Measurements from ENCODE around the gene HOXA5. TPM values are rescaled to one million over a fixed set of nuclear protein-coding genes. Genes with fewer than 3 reads are reported as not detected.

HOXA5 gene
- total RNA-seq, 3 donors from 2014 or later = 16.1 to 26.6 (median 23.8) TPM

DNA sequence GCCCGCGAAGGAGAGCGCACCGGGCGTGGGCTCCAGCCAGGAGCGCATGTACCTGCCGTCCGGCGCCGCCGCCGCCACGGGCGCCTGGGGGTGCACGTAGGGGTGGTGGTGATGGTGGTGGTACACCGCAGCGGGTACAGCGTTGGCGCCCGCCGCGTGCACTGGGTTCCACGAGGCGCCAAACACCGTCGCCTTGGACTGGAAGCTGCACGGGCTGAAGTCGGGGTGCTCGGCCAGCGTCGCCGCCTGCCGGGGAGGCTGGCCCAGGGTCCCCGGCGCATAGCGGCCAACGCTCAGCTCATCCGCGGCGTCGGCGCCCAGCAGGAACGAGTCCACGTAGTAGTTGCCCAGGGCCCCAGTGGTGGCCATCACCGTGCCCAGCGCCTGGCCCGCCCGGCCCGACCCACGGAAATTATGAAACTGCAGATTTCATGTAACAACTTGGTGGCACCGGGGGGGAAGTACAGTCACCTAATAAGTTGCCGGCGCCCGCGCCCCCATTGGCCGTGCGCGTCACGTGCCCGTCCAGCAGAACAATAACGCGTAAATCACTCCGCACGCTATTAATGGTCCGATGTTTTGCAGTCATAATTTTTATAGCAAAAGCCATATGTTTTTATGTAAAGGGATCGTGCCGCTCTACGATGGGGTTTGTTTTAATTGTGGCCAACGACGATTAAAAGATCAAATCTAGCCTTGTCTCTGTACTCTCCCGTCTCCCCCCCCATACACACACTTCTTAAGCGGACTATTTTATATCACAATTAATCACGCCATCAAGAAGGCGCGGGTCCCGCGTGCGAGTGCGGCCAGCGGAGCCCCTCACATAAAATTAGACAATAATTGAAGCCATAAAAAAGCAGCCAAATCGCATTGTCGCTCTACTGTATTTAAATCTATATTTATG, 21.9 kb upstream of the HOXA5 start, which contains the start of gene HOXA9:
Gene HOXA9, minus strand, starts transcription at position 449 of the 907 bp plus-strand sequence. Its CDS starts 80 bp downstream, at position 369.
- TF ChIP-seq, protein P1, sequence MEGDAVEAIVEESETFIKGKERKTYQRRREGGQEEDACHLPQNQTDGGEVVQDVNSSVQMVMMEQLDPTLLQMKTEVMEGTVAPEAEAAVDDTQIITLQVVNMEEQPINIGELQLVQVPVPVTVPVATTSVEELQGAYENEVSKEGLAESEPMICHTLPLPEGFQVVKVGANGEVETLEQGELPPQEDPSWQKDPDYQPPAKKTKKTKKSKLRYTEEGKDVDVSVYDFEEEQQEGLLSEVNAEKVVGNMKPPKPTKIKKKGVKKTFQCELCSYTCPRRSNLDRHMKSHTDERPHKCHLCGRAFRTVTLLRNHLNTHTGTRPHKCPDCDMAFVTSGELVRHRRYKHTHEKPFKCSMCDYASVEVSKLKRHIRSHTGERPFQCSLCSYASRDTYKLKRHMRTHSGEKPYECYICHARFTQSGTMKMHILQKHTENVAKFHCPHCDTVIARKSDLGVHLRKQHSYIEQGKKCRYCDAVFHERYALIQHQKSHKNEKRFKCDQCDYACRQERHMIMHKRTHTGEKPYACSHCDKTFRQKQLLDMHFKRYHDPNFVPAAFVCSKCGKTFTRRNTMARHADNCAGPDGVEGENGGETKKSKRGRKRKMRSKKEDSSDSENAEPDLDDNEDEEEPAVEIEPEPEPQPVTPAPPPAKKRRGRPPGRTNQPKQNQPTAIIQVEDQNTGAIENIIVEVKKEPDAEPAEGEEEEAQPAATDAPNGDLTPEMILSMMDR (IDR thresholded peaks at IDR 0.05) = no peak
- no peaks in the 10 kb centered on the region for H3K9me3 ChIP-seq
- H3K36me3 ChIP-seq (ENCODE audit: low read depth) = no peaks in the 10 kb centered on the region
- intact Hi-C loops (cut with DNase I, micrococcal nuclease) = loop anchor here (5.0 to 10.0 kb wide), 2 partner anchors 1301 to 1308 kb away; no protein-coding TSS in a partner anchor
- ATAC-seq = peak; percentile 26
- peak within 1 kb of the TSS; percentile 48 for H3K4me3 ChIP-seq
- peak; percentile 88 to 93 (median 88) for DNase-seq
- H3K4me1 ChIP-seq (ENCODE audit: low read depth) = peaks cover 10% of the 10 kb centered on the region

DNA sequence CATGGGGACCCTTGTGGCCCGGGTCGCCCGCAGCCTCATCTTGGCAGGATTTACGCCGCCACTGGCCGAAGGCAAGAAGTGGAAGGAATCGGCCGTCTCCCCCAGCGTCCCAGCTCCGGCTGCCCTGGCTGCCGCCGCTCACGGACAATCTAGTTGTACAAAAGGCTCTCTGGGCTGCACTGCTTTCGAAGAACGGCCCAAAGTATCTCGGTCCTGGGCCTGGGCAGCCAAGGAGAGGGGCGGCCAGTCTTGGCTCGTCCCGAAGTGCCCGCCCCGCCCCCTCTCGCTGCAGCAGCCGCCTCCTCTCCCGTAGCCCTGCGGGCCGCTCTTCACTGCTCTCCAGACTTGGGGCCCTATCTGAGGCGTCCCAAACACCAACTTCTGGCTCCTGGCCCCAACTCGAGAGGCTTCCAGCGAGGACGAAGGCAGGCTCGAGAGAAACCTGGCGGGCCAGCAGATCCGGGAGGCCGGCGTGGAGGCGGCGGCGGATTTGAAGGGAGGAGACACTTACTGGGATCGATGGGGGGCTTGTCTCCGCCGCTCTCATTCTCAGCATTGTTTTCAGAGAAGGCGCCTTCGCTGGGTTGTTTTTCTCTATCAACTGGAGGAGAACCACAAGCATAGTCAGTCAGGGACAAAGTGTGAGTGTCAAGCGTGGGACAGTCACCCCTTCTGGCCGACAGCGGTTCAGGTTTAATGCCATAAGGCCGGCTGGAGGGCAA, 21.0 kb upstream of the HOXA5 start:
- TF ChIP-seq, protein P1 (IDR thresholded peaks at IDR 0.05) = no peak
- no peaks in the 10 kb centered on the region for H3K36me3 ChIP-seq (ENCODE audit: low read depth)
- H3K9me3 ChIP-seq = no peaks in the 10 kb centered on the region
- H3K4me3 ChIP-seq = peak overlapping the region; percentile 48
- peaks cover 10% of the 10 kb centered on the region for H3K4me1 ChIP-seq (ENCODE audit: low read depth)
- intact Hi-C loops (cut with DNase I, micrococcal nuclease) = loop anchor here (5.0 to 10.0 kb wide), 3 partner anchors 797 to 1307 kb away; no protein-coding TSS in a partner anchor
- peak in 2 of 3 donors; percentile 66 to 76 for DNase-seq
- no peak for ATAC-seq

DNA sequence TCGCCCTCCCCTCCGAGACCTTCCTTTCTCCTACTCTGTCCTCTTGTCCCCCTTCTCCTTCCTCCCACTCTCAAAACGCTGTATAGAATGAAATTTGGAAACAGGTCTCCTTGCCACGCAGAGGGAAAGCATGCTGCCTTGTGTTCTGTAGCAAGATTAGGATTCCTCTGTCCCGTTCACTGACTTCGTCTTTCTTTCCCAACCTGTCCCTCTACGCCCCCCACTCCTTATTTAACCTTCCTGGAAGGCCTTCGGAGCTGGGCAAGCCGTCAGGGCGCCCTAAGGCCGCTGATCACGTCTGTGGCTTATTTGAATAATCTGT, 20.5 kb upstream of the HOXA5 start:
- TF ChIP-seq, protein P1 (IDR thresholded peaks at IDR 0.05) = no peak
- Histone ChIP-seq H3K4me3 (peak overlapping the region; percentile 48), H3K4me1 (ENCODE audit: low read depth) (peaks cover 10% of the 10 kb centered on the region), H3K9me3 (no peaks in the 10 kb centered on the region), H3K36me3 (ENCODE audit: low read depth) (no peaks in the 10 kb centered on the region)
- intact Hi-C loops (cut with DNase I, micrococcal nuclease) = loop anchor here (5.0 to 10.0 kb wide), 2 partner anchors 797 to 1299 kb away; no protein-coding TSS in a partner anchor
- no peak for ATAC-seq
- no peak for DNase-seq

DNA sequence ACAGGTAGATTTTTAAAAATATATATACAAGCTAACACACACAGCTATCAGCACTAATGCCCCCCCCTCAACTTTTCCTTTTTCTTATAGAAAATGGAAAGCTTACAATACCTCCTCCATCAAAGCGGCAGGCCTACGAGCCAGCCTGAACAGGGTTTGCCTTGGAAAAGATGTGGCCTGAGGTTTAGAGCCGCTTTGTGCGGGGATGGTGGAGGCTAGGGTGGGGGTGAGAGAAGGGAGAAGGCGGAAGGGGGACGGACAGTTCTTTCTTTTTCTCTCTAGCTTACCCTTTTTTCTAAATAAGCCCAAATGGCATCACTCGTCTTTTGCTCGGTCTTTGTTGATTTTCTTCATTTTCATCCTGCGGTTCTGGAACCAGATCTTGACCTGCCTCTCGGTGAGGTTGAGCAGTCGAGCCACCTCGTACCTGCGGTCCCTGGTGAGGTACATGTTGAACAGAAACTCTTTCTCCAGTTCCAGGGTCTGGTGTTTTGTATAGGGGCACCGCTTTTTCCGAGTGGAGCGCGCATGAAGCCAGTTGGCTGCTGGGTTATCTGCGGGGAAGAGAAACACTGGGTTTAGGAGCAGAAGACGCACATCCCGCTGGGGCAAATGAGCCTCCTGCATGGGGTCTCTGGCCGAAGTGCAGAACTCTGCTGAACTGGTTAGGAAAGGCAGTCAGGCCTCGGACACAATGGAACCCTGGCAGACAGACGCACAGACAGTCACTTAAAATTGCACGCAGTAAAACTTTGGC, 20.0 kb upstream of the HOXA5 start:
- DNase-seq (peak in 1 of 3 donors; percentile 49), ATAC-seq (no peak)
- Histone ChIP-seq H3K4me3 (peak overlapping the region; percentile 48), H3K36me3 (ENCODE audit: low read depth) (no peaks in the 10 kb centered on the region), H3K9me3 (no peaks in the 10 kb centered on the region), H3K4me1 (ENCODE audit: low read depth) (peaks cover 10% of the 10 kb centered on the region)
- TF ChIP-seq, protein P1 (IDR thresholded peaks at IDR 0.05) = no peak
- intact Hi-C loops (cut with DNase I, micrococcal nuclease) = loop anchor here (5.0 to 10.0 kb wide), 2 partner anchors 796 to 1299 kb away; no protein-coding TSS in a partner anchor
